ENCODE data around the gene CYP11A1.

CYP11A1 gene

GRCh38 chr15:74406517-74406916, 39.1 kb upstream of the CYP11A1 start:
- DNase-seq (ENCODE audit: extremely low read depth, low read depth) = no peak
- TF ChIP-seq, protein P1, sequence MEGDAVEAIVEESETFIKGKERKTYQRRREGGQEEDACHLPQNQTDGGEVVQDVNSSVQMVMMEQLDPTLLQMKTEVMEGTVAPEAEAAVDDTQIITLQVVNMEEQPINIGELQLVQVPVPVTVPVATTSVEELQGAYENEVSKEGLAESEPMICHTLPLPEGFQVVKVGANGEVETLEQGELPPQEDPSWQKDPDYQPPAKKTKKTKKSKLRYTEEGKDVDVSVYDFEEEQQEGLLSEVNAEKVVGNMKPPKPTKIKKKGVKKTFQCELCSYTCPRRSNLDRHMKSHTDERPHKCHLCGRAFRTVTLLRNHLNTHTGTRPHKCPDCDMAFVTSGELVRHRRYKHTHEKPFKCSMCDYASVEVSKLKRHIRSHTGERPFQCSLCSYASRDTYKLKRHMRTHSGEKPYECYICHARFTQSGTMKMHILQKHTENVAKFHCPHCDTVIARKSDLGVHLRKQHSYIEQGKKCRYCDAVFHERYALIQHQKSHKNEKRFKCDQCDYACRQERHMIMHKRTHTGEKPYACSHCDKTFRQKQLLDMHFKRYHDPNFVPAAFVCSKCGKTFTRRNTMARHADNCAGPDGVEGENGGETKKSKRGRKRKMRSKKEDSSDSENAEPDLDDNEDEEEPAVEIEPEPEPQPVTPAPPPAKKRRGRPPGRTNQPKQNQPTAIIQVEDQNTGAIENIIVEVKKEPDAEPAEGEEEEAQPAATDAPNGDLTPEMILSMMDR (IDR thresholded peaks at IDR 0.05; ENCODE audit: low read depth, low read length) = no peak

- DNase-seq (ENCODE audit: extremely low read depth, low read depth) = no peak
- TF ChIP-seq, protein P1 (IDR thresholded peaks at IDR 0.05; ENCODE audit: low read depth, low read length) = no peak
Observed at GRCh38 chr15:74405823-74406222, 38.4 kb upstream of the CYP11A1 start.

DNA sequence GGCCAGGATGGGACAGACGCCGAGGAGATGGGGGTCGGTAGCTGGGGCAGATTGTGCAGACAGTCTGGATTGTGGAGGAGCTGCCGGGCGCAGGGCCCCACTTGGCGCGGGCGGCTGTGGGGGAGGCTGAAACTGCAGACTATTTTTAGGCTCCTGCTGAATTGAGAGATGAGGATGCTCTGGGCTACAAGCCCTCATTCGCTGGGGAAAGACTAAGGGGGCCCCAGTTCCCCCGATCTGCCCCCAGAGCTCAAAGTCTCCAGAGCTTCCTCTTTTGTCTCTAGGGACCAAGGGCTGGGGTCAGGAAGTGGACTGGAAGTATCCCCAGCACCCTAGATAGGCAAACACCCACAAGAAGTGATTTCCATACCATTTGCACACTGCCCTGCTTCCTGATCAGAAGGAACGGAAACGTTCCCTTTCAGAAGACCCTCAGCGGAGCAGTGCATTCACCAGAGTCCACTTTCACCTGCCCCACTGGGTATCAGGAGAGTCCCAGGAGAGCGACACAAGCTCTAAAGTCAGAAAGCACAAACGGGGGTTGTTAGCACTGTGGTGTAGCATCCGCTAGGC, 36.6 kb upstream of the CYP11A1 start:
- DNase-seq (ENCODE audit: extremely low read depth, low read depth) = no peak
- TF ChIP-seq, protein P1 (IDR thresholded peaks at IDR 0.05; ENCODE audit: low read depth, low read length) = no peak

- TF ChIP-seq, protein P1 (IDR thresholded peaks at IDR 0.05; ENCODE audit: low read depth, low read length) = no peak
- no peak for DNase-seq (ENCODE audit: extremely low read depth, low read depth)
Observed at GRCh38 chr15:74403588-74403919, 36.1 kb upstream of the CYP11A1 start.

DNA sequence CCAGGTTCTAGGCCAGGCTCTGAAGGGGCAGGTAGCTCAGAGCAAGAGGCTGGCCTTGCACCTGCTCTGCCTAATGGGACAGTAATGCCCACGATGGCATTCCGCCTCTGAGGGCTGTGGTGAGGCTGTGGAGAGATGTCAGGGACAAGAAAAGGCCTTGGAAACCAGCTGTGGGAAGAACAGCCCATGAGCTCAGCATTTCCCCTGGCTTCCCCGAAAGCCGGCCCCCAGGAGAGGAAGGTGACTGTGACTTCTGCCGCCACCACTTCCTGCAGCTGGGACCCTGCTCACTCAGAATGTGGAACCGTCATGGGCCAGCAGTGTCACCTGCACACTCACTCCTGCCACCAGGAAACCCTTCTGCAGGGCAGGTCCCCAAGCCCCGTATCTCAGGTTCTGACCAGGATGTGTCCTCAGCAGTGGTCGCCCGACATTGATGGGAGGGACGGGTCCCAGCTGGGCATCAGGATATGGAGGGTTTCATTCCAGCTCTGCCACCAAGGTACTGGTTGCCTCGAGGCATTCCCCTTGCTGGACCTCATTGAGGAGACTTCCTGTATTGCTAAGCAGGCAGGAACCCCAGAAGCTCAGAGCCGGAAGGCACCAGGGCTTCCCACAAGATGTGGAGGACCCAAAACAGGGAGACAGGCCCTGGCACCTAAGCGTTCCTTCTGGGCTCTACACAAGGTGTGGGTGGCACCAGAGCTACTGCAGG, 35.6 kb upstream of the CYP11A1 start:
- no peak for DNase-seq (ENCODE audit: extremely low read depth, low read depth)
- TF ChIP-seq, protein P1 (IDR thresholded peaks at IDR 0.05; ENCODE audit: low read depth, low read length) = no peak

DNA sequence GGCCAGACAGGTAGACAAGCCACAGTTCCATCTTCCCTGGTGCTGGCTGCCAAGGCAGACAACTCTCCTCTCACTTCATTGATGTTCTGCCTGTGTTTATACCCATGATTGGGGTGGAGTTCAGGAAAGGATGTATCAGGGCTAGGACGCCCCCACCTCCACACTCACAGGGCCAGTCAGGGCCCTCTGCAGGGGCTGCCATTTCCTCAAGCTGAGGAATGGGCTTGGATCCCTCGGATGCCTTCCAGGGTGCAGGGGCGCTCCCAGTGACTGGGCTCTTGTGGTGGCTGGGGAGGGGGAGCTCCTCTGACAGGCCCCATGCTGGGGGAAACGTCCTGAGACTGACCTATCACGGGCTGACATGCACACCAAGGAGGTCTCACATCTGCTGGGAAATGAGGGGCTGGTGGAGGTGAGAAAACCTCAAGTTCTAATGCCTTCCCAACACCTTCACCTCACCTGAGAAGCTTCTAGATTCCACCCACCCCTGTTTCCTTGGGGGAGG, 34.9 kb upstream of the CYP11A1 start:
- TF ChIP-seq, protein P1 (IDR thresholded peaks at IDR 0.05; ENCODE audit: low read depth, low read length) = no peak
- no peak for DNase-seq (ENCODE audit: extremely low read depth, low read depth)

- no peak for DNase-seq (ENCODE audit: extremely low read depth, low read depth)
- TF ChIP-seq, protein P1 (IDR thresholded peaks at IDR 0.05; ENCODE audit: low read depth, low read length) = no peak
Observed at GRCh38 chr15:74400915-74401757, 33.7 kb upstream of the CYP11A1 start.

Measured in AG09319 (cell line).